Measurements from ENCODE around the gene MRPL33. TPM values are rescaled to one million over a fixed set of nuclear protein-coding genes. Genes with fewer than 3 reads are reported as not detected.
A peak's percentile ranks its signal among the peaks of the same experiment; 100 is the strongest.

Gene MRPL33
- total and polyA plus RNA-seq, 2 of the 13 experiments (the other 11 are each of a cell fraction or from before 2014, with no cell fraction given), result 69.7 to 218 TPM

GRCh38 chr2:27796791-27797765 is 25.6 kb downstream of the MRPL33 start:
- TF ChIP-seq E2F2 (CRISPR knock-in tag; IDR thresholded peaks at IDR 0.05; ENCODE audit: borderline replicate concordance) (no peak), ZNF790 (CRISPR knock-in tag; IDR thresholded peaks at IDR 0.05; ENCODE audit: borderline replicate concordance) (no peak), CEBPB (IDR thresholded peaks at IDR 0.05; ENCODE audit: borderline replicate concordance, low read depth, low read length) (peak; percentile 84), PRDM15 (CRISPR knock-in tag; IDR thresholded peaks at IDR 0.05) (no peak), ZNF879 (CRISPR knock-in tag; IDR thresholded peaks at IDR 0.05) (no peak), ZNF180 (CRISPR knock-in tag; IDR thresholded peaks at IDR 0.05; ENCODE audit: borderline replicate concordance, low read depth) (no peak)
- no peaks in the 10 kb centered on the region for H3K36me3 ChIP-seq (replicated peaks in 1 of 2; ENCODE audit: control insufficient read depth in 1 of 2, insufficient read depth in 2 of 2, low read length in 2 of 2)
- H3K27me3 ChIP-seq (ENCODE audit: control insufficient read depth in 1 of 2, insufficient read depth in 2 of 2, low read length in 2 of 2), result no peaks in the 10 kb centered on the region
- no peaks in the 10 kb centered on the region for H4K20me1 ChIP-seq (ENCODE audit: insufficient read depth, low read length)
- H3K79me2 ChIP-seq (ENCODE audit: insufficient read depth, low read length), result no peaks in the 10 kb centered on the region
- H3K9ac ChIP-seq (ENCODE audit: insufficient read depth, low read depth, low read length), result no peak overlapping the region
- H3K4me3 ChIP-seq (replicated peaks in 1 of 3; ENCODE audit: insufficient read depth in 1 of 3, low read depth in 2 of 3, low read length in 3 of 3), result no peak overlapping the region
- no peak overlapping the region for H3K27ac ChIP-seq (ENCODE audit: extremely low read length, insufficient read depth, low read length)
- H2AFZ ChIP-seq (ENCODE audit: low read length), result no peak overlapping the region
- in situ Hi-C loops (cut with HindIII; ENCODE audit: extremely low pct_ligation_motif_present, low pct_unique_long_range_greater_than_20kb) (no loop called here), intact Hi-C loops (cut with micrococcal nuclease; ENCODE audit: unreplicated experiment) (no loop called here)
- ATAC-seq (no peak), FAIRE-seq (no peak), DNase-seq (ENCODE audit: low spot score) (no peak)
- no peaks in the 10 kb centered on the region for H3K9me3 ChIP-seq (ENCODE audit: low read length)
- H3K4me2 ChIP-seq (ENCODE audit: low read depth, low read length), result no peak overlapping the region
- CTCF ChIA-PET (ENCODE audit: low intra/inter-chr PET ratio, low total read pairs), result no interaction called here
- no TSS peak for BruUV-seq (replicated peaks)
- peaks cover 41% of the 10 kb centered on the region for H3K4me1 ChIP-seq (ENCODE audit: insufficient read depth, low read length)
- WGBS (ENCODE audit: low lambda C conversion rate), result 86% methylated on average over 11 of the region's 11 CpGs
- POLR2A ChIA-PET, result interaction anchor here (1.4 to 1.6 kb wide), 2 partner anchors 93 to 594 kb away, joined by 3 to 4 read pairs; partner anchors contain the start of genes BABAM2 and RBKS
